HS-27A (cell line): Measurements from ENCODE around the gene C18orf63.
"Not testable (repeated sequence)": the region's sequence is repeated elsewhere in the genome, so short reads cannot be mapped to it uniquely, and the experiment has no call there.

ENCODE experiments used
- DNase-seq: peaks from one replicate; pipeline ENCODE4 v3.0.0-alpha.2; 2012; ENCODE audit warnings: low read depth, missing footprints

C18orf63 gene

GRCh38 chr18:74286106-74286855 lies 29.4 kb upstream of the C18orf63 start:
- no peak for DNase-seq

- no peak for DNase-seq
Measured at GRCh38 chr18:74286856-74287255, 28.8 kb upstream of the C18orf63 start.

GRCh38 chr18:74288041-74288440 lies 27.6 kb upstream of the C18orf63 start:
- no peak for DNase-seq

- no peak for DNase-seq
Measured at GRCh38 chr18:74288730-74289129, 26.9 kb upstream of the C18orf63 start.

GRCh38 chr18:74289137-74289536 lies 26.5 kb upstream of the C18orf63 start:
- no peak for DNase-seq

GRCh38 chr18:74290021-74290420 lies 25.6 kb upstream of the C18orf63 start:
- no peak for DNase-seq

- DNase-seq, result no peak
Measured at GRCh38 chr18:74290794-74291471, 24.7 kb upstream of the C18orf63 start.

GRCh38 chr18:74291472-74291770 lies 24.2 kb upstream of the C18orf63 start:
- DNase-seq, result no peak

GRCh38 chr18:74291771-74292540 lies 23.7 kb upstream of the C18orf63 start, which contains the start of gene CYB5A:
CYB5A (minus strand) TSS chr18:74291963; CDS start chr18:74291875, 88 bp downstream.
- peak; percentile 76 for DNase-seq

- DNase-seq, result no peak
Measured at GRCh38 chr18:74292541-74292858, 23.1 kb upstream of the C18orf63 start.

GRCh38 chr18:74292982-74293381 lies 22.7 kb upstream of the C18orf63 start:
- not testable (repeated sequence) for DNase-seq

- no peak for DNase-seq
Measured at GRCh38 chr18:74294526-74294925, 21.1 kb upstream of the C18orf63 start.

- DNase-seq, result no peak
Measured at GRCh38 chr18:74299162-74299561, 16.5 kb upstream of the C18orf63 start.

- DNase-seq, result no peak
Measured at GRCh38 chr18:74299746-74300145, 15.9 kb upstream of the C18orf63 start.

GRCh38 chr18:74303306-74303705 lies 12.3 kb upstream of the C18orf63 start:
- no peak for DNase-seq

- peak; percentile 33 for DNase-seq
Measured at GRCh38 chr18:74303936-74304335, 11.7 kb upstream of the C18orf63 start.

GRCh38 chr18:74310411-74310810 lies 5.2 kb upstream of the C18orf63 start:
- peak; percentile 31 for DNase-seq

- DNase-seq, result no peak
Measured at GRCh38 chr18:74311000-74311399, 4.6 kb upstream of the C18orf63 start.

- no peak for DNase-seq
Measured at GRCh38 chr18:74314759-74315463, 728 bp upstream of the C18orf63 start.

GRCh38 chr18:74316257-74317170 lies 875 bp downstream of the C18orf63 start:
- peak; percentile 83 for DNase-seq

GRCh38 chr18:74326231-74326630 lies 10.6 kb downstream of the C18orf63 start:
- DNase-seq, result no peak
